ENCODE data around the gene RENBP.

GRCh38 chrX:153886915-153887314 lies 57.5 kb downstream of the RENBP start:
- TF ChIP-seq POLR2A (IDR thresholded peaks at IDR 0.05; ENCODE audit: low read depth, low read length) (no peak), TAF1 (IDR thresholded peaks at IDR 0.05; ENCODE audit: low read depth, low read length) (no peak), POLR2AphosphoS5 (IDR thresholded peaks at IDR 0.05; ENCODE audit: low read depth, low read length) (no peak), SPI1 (IDR thresholded peaks at IDR 0.05; ENCODE audit: low read depth, low read length) (no peak), POU2F2 (IDR thresholded peaks at IDR 0.05; ENCODE audit: low read depth, low read length) (no peak)
